ENCODE data around the gene NR2E1.

DNA sequence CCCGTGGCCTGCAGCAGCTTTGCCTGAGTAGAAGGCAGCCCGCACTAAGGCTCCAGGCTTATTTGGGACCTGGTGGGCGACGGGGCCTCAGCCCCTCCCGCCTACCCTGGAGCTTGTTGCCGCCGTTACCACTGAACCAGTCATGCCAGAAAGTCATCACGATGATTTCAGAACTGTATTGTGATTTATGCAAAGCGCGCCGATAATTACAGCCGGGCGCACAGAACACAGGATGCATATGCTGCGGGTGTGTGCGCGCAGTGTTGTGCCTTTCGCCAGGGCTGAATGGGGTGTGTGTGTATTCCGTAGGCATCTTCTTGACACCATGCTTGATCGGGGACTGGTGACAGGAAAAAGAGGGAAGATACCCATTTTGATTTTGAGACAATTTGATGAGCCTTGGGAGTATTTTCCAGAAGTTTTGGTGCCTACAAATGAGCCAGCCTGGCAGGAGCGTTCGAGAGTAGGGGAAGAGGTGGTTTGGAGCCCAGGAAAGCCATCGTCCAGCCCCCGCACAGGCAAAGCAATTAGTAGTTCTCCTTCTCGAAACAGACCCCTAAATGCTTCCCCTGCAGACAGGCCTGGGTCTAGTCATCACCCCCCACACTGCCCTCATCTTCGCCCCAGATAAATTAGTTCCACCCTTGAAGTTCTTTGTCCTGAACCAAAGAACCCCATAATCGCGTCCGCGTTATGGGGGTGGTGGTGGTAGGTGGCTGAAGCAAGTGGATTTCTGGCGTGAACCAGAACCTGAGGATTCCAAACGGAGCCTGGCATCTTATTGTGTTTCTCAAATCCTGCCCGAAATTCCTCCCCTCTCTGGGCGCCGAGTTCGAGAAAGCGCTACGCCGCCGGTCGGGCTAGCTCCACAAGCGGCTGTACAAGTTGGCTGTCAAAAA is 1.9 kb upstream of the NR2E1 start:
- TF ChIP-seq, protein P1, sequence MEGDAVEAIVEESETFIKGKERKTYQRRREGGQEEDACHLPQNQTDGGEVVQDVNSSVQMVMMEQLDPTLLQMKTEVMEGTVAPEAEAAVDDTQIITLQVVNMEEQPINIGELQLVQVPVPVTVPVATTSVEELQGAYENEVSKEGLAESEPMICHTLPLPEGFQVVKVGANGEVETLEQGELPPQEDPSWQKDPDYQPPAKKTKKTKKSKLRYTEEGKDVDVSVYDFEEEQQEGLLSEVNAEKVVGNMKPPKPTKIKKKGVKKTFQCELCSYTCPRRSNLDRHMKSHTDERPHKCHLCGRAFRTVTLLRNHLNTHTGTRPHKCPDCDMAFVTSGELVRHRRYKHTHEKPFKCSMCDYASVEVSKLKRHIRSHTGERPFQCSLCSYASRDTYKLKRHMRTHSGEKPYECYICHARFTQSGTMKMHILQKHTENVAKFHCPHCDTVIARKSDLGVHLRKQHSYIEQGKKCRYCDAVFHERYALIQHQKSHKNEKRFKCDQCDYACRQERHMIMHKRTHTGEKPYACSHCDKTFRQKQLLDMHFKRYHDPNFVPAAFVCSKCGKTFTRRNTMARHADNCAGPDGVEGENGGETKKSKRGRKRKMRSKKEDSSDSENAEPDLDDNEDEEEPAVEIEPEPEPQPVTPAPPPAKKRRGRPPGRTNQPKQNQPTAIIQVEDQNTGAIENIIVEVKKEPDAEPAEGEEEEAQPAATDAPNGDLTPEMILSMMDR (IDR thresholded peaks at IDR 0.05; ENCODE audit: low read depth, low read length, poor library complexity, severe bottlenecking), result no peak
- TF ChIP-seq EZH2phosphoT487 (IDR thresholded peaks at IDR 0.05; ENCODE audit: borderline replicate concordance, low read length), result peak; percentile 66; the same call in 1 of the 2 replicates
